Liver (tissue), 9 donors: ENCODE results near the gene CCDC69. TPM values are rescaled to one million over a fixed set of nuclear protein-coding genes. Genes with fewer than 3 reads are reported as not detected.

Source experiments
- DNase-seq: peaks from one replicate; pipeline ENCODE4 v3.0.0-alpha.2; 2017; ENCODE audit warnings: low spot score
- H3K27ac ChIP-seq, 2 donors: one replicate each; pipeline ENCODE4 v1.7.0; 2013; ENCODE audit warnings: inconsistent platforms in 2 of 2, low read length in 2 of 2, control low read depth in 1 of 2, low read depth in 1 of 2, mild to moderate bottlenecking in 1 of 2
- H3K27me3 ChIP-seq, 4 donors: one replicate each; pipeline versions ENCODE4 v1.6.1 to v1.7.0; 2013; ENCODE audit warnings: low read length in 3 of 4, inconsistent platforms in 1 of 4, mild to moderate bottlenecking in 1 of 4, moderate library complexity in 1 of 4; ENCODE audit not compliant: control insufficient read depth in 4 of 4, insufficient read depth in 4 of 4
- H3K36me3 ChIP-seq, 4 donors: one replicate each; pipeline versions ENCODE4 v1.6.1 to v1.7.0; 2013; ENCODE audit warnings: low read length in 3 of 4, mild to moderate bottlenecking in 3 of 4, low read depth in 1 of 4, moderate library complexity in 1 of 4; ENCODE audit not compliant: control insufficient read depth in 4 of 4, insufficient read depth in 3 of 4
- H3K4me1 ChIP-seq, 4 donors: one replicate each; pipeline versions ENCODE4 v1.6.1 to v1.7.0; 2013; ENCODE audit warnings: low read length in 3 of 4, mild to moderate bottlenecking in 3 of 4, moderate library complexity in 1 of 4; ENCODE audit not compliant: control insufficient read depth in 4 of 4, insufficient read depth in 4 of 4
- H3K4me3 ChIP-seq, 3 donors: one replicate each; pipeline versions ENCODE4 v1.6.1 to v1.7.0; 2013; ENCODE audit warnings: low read length in 3 of 3, control low read depth in 1 of 3, low read depth in 1 of 3, mild to moderate bottlenecking in 1 of 3
- H3K9ac ChIP-seq, 2 donors: one replicate each; pipeline ENCODE4 v1.7.0; 2013; ENCODE audit warnings: low read length in 2 of 2, mild to moderate bottlenecking in 2 of 2, moderate library complexity in 2 of 2, control low read depth in 1 of 2, low read depth in 1 of 2
- H3K9me3 ChIP-seq, 4 donors: one replicate each; pipeline versions ENCODE4 v1.6.1 to v1.7.0; 2013; ENCODE audit warnings: low read length in 3 of 4; ENCODE audit not compliant: control insufficient read depth in 4 of 4
- ATF3 ChIP-seq: IDR thresholded peaks from 2 replicates; pipeline ENCODE4 v1.6.1; 2016; ENCODE audit warnings: antibody characterized with exemption
- CTCF ChIP-seq: fragments of 150-350 bp; IDR thresholded peaks from 2 replicates; pipeline ENCODE4 v1.5.1; 2017; ENCODE audit warnings: improper control_type of control experiment, low read depth, low read length; ENCODE audit not compliant: missing input control
- EGR1 ChIP-seq, 2 donors: IDR thresholded peaks; 2 replicates each; pipeline ENCODE4 v1.6.1; 2016 to 2018; ENCODE audit warnings: antibody characterized with exemption in 2 of 2, low read depth in 2 of 2
- FOXA1 ChIP-seq: IDR thresholded peaks from 2 replicates; pipeline ENCODE4 v1.6.1; 2016; ENCODE audit warnings: antibody characterized with exemption
- FOXA2 ChIP-seq: IDR thresholded peaks from 2 replicates; pipeline ENCODE4 v1.6.1; 2016; ENCODE audit warnings: antibody characterized with exemption
- GABPA ChIP-seq, 2 donors: IDR thresholded peaks in 1 of 2; conservative IDR thresholded peaks in 1 of 2; 2 replicates each; pipeline ENCODE4 v1.6.1; 2016; ENCODE audit warnings: antibody characterized with exemption in 2 of 2, mild to moderate bottlenecking in 1 of 2, moderate library complexity in 1 of 2
- HNF4A ChIP-seq, 2 donors: conservative IDR thresholded peaks; 2 replicates each; pipeline ENCODE4 v1.6.1; 2016; ENCODE audit warnings: antibody characterized with exemption in 2 of 2, mild to moderate bottlenecking in 2 of 2
- HNF4G ChIP-seq: IDR thresholded peaks from 2 replicates; pipeline ENCODE4 v1.6.1; 2016; ENCODE audit warnings: antibody characterized with exemption
- JUND ChIP-seq, 2 donors: IDR thresholded peaks; 2 replicates each; pipeline ENCODE4 v1.6.1; 2016; ENCODE audit warnings: antibody characterized with exemption in 2 of 2
- MAX ChIP-seq: IDR thresholded peaks from 2 replicates; pipeline ENCODE4 v1.6.1; 2016; ENCODE audit warnings: antibody characterized with exemption
- NR2F2 ChIP-seq: IDR thresholded peaks from 2 replicates; pipeline ENCODE4 v1.6.1; 2016; ENCODE audit warnings: antibody characterized with exemption
- RAD21 ChIP-seq, 2 donors: IDR thresholded peaks; 2 replicates each; pipeline ENCODE4 v1.6.1; 2016; ENCODE audit warnings: antibody characterized with exemption in 2 of 2, mild to moderate bottlenecking in 2 of 2
- REST ChIP-seq: IDR thresholded peaks from 2 replicates; pipeline ENCODE4 v1.6.1; 2016; ENCODE audit warnings: antibody characterized with exemption, mild to moderate bottlenecking
- RXRA ChIP-seq, 2 donors: IDR thresholded peaks; 2 replicates each; pipeline ENCODE4 v1.6.1; 2017 to 2018; ENCODE audit warnings: antibody characterized with exemption in 2 of 2, mild to moderate bottlenecking in 1 of 2
- SP1 ChIP-seq: IDR thresholded peaks from 2 replicates; pipeline ENCODE4 v1.6.1; 2018; ENCODE audit warnings: antibody characterized with exemption, mild to moderate bottlenecking
- TAF1 ChIP-seq: conservative IDR thresholded peaks from 2 replicates; pipeline ENCODE4 v1.6.1; 2016; ENCODE audit warnings: antibody characterized with exemption, mild to moderate bottlenecking
- ZBTB33 ChIP-seq: IDR thresholded peaks from 2 replicates; pipeline ENCODE4 v1.6.1; 2016; ENCODE audit warnings: antibody characterized with exemption
- WGBS: extraction: QIAGEN DNeasy Blood & Tissue Kit; methylation state at CpG from one replicate; pipeline ENCODE4 v1.1.7; 2013; 5-methylcytosine and 5-hydroxymethylcytosine counted together
- polyA plus RNA-seq, 2 donors: library from polyadenylated mRNA; stranded (reverse) in 1 of 2; unstranded in 1 of 2; fragments of 200-250 nt in 1 of 2; fragments of >200 nt in 1 of 2; fragmentation: Nextera tagmentation in 1 of 2; extraction: Ambion mirVana in 1 of 2; gene quantifications; one replicate each; pipeline versions ENCODE4 v1.2.1 to v1.2.3, GENCODE V29; 2013 to 2015
- total RNA-seq, 2 donors: library from RNA; depleted of rRNA; stranded (reverse); fragments of >200 nt; gene quantifications; one replicate each; pipeline ENCODE4 v1.2.3, GENCODE V29; 2014
- donor health status: healthy.
- donor health status: healthy.
- donor health status: healthy.
- donor health status: healthy.
- donor health status: healthy.

CCDC69 gene
- total and polyA plus RNA-seq, 4 donors: 11.9 to 28.6 (median 18.0) TPM

- Histone ChIP-seq H3K27me3 (no peaks in the 10 kb centered on the region), H3K4me1 (peaks cover 0 to 3% (median 0%) of the 10 kb centered on the region in 4 donors), H3K27ac (no peak overlapping the region), H3K9ac (no peak overlapping the region), H3K9me3 (no peaks in the 10 kb centered on the region), H3K4me3 (no peak overlapping the region), H3K36me3 (no peaks in the 10 kb centered on the region)
- TF ChIP-seq HNF4A (conservative IDR thresholded peaks at IDR 0.05): no peak
- no peak for TF ChIP-seq ATF3
- TF ChIP-seq REST: no peak
- no peak for TF ChIP-seq FOXA1
- no peak for TF ChIP-seq ZBTB33
- no peak for TF ChIP-seq NR2F2
- TF ChIP-seq GABPA (IDR thresholded peaks at IDR 0.05 in 1 of 2, conservative IDR thresholded peaks at IDR 0.05 in 1 of 2): no peak
- no peak for TF ChIP-seq FOXA2
- TF ChIP-seq RXRA (IDR thresholded peaks at IDR 0.05): no peak
- TF ChIP-seq TAF1: no peak
- TF ChIP-seq MAX: no peak
- no peak for TF ChIP-seq EGR1 (IDR thresholded peaks at IDR 0.05; ENCODE audit: low read depth in 2 of 2)
- TF ChIP-seq SP1: no peak
- no peak for TF ChIP-seq JUND (IDR thresholded peaks at IDR 0.05)
- no peak for TF ChIP-seq CTCF
- no peak for TF ChIP-seq HNF4G
- no peak for TF ChIP-seq RAD21 (IDR thresholded peaks at IDR 0.05)
- no peak for DNase-seq
- WGBS: 89% methylated on average over 5 of the region's 5 CpGs
Measured at GRCh38 chr5:151216781-151217180, 7.1 kb downstream of the CCDC69 start.

- WGBS: 94% methylated on average over 2 of the region's 2 CpGs
- Histone ChIP-seq H3K27ac (peak overlapping the region; percentile 33 to 69), H3K9ac (no peak overlapping the region), H3K9me3 (no peaks in the 10 kb centered on the region), H3K4me1 (peaks cover 0 to 3% (median 0%) of the 10 kb centered on the region in 4 donors), H3K4me3 (no peak overlapping the region), H3K36me3 (no peaks in the 10 kb centered on the region), H3K27me3 (no peaks in the 10 kb centered on the region)
- TF ChIP-seq JUND (IDR thresholded peaks at IDR 0.05) (no peak), MAX (no peak), GABPA (IDR thresholded peaks at IDR 0.05 in 1 of 2, conservative IDR thresholded peaks at IDR 0.05 in 1 of 2) (no peak), ZBTB33 (no peak), RXRA (IDR thresholded peaks at IDR 0.05) (no peak)
- DNase-seq: no peak
Measured at GRCh38 chr5:151215546-151215880, 8.4 kb downstream of the CCDC69 start.
